ENCODE results near the gene FOXRED1.
"Not testable (repeated sequence)": the region's sequence is repeated elsewhere in the genome, so short reads cannot be mapped to it uniquely, and the experiment has no call there.

The FOXRED1 gene

GRCh38 chr11:126268708-126269579 lies at the start of gene FOXRED1, which contains the start of gene SRPRA:
Gene FOXRED1, plus strand, starts transcription at chr11:126269154. Its CDS starts 53 bp downstream, at chr11:126269207.
Gene SRPRA, minus strand, starts transcription at chr11:126268895. Its CDS starts 91 bp downstream, at chr11:126268804.
- DNase-seq = peak; percentile 99

GRCh38 chr11:126219547-126219946 lies 49.4 kb upstream of the FOXRED1 start:
- no peak for DNase-seq

- no peak for DNase-seq
Observed at GRCh38 chr11:126224647-126225294, 44.2 kb upstream of the FOXRED1 start.

GRCh38 chr11:126225295-126225665 lies 43.7 kb upstream of the FOXRED1 start:
- DNase-seq = no peak

- DNase-seq = no peak
Observed at GRCh38 chr11:126226334-126227084, 42.4 kb upstream of the FOXRED1 start.

GRCh38 chr11:126229858-126230540 lies 39.0 kb upstream of the FOXRED1 start:
- peak; percentile 45 for DNase-seq

- no peak for DNase-seq
Observed at GRCh38 chr11:126231725-126232459, 37.1 kb upstream of the FOXRED1 start.

- DNase-seq = no peak
Observed at GRCh38 chr11:126232683-126233082, 36.3 kb upstream of the FOXRED1 start.

DNA sequence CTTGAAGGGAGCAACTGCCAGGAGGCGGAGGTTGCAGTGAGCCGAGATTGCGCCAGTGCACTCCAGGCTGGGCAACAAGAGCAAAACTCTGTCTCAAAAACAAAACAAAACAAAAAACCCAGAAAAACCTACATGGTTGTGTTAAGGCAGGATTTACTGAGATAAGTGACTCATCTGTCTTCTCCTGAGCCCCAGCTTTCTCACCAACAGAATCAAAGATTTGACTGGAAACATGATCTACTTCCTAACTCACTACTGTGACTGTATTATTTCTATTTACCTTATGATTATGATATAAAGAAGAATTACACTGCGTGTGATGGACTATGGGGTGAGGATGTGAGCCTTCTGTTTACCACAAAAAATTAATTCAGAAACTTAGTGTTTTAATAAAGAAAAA lies 35.6 kb upstream of the FOXRED1 start:
- peak; percentile 10 for DNase-seq

DNA sequence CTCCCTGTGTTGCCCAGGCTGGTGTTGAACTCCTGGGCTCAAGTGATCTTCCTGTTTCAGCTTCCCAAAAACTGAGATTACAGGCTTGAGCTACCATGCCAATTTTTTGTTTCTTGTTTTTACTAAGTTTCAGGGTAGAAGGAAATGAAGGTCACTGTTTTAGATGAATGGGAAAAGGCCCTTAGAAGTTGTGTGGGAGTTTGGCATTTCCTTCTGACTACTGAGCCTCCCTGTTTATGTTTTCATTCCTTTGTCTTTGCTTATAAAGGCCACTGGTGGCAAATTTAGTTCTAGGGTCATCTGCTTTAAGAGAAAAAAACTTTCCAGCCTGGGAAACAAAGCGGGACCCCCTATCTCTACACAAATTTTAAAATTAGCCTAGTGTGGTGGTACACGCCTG lies 22.3 kb upstream of the FOXRED1 start:
- DNase-seq = no peak

DNA sequence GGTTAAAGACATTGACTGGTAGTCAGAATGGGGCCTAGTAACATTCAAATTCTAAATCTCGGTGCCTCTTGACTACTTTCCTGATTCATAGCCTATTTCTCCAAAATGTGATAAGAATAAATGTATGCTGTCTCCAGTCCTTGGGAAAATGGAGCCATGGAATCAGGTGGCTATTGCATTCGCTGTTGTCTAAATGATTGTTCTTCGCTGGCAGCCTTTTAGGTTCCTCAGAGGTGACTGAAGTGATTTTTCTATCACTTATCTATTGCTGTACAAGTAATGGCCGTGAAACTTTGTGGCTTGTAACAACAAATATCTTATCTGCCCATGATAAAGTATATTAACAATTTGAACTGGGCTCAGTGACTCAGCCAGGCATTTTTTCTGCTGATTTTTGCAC lies 15.7 kb upstream of the FOXRED1 start:
- DNase-seq = no peak

DNA sequence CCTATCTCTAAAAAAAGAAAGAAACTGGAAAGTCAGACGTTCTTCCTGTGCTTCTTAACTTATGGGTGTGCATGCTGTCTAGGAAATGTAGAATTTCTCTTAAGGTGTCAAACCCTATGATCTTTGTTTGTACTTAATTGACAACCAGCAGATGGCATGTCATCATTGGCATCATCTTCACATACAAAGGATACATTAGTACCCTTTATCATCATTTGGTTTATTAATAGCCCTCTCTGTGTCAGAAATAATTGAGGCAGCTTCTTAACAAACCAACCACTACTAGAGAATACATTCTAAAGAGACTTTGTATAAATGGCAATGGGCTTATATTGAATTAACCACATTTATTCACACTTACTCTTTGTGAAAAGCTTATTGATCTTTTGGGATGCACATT lies 14.1 kb upstream of the FOXRED1 start:
- DNase-seq = no peak

DNA sequence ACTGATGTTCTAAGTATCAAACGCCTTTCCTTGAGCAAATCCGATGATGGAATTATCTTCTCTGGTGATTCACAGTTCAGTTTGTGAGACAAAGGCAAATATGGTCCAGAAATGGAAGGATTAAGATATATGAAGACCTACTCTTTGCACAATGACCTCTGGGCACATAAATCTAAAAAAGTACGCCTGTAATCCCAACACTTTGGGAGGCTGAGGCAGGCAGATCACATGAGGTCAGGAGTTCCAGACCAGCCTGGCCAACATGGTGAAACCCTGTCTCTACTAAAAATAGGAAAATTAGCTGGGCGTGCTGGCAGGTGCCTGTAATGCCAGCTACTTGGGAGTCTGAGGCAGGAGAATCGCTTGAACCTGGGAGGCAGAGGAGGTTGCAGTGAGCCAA lies 13.4 kb upstream of the FOXRED1 start:
- not testable (repeated sequence) for DNase-seq

- no peak for DNase-seq
Observed at GRCh38 chr11:126256216-126256615, 12.7 kb upstream of the FOXRED1 start.

DNA sequence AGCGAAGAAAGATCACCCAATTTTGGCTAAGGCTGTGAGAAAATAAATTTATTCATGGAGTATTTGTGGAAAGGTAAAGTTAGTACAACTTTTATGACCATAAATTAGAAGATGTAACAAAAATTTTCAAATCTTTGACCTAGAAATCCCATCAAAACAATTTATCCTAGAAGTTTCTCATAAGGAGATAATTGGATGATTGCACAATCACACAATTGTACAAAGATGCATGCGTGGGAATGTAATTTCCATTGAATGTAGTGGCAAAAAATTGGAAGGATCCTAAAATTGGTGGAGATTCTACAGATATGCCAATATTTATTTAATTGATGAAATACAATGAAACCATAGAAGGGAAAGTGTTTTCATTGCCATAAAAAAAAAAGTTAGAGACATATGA lies 11.8 kb upstream of the FOXRED1 start:
- no peak for DNase-seq

DNA sequence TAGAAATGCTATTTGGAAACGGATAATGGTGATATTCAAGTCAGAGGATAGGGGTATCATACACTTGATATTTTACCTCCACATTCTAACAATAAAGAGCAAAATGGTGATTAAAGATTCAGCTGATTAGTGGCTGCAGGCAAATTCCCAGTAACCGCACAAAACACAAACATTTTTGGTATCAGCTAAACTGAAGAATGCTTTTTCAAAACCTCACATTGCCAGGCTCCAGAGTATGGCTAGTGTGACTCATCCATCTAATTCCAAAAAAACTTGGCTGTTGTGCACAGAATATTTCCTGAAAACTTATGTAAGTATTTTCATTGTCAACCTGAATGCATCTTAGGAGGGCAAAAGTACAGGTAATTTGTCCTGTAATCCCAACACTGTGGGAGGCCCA lies 11.2 kb upstream of the FOXRED1 start:
- peak; percentile 53 for DNase-seq

GRCh38 chr11:126262216-126262615 lies 6.7 kb upstream of the FOXRED1 start:
- DNase-seq = no peak

DNA sequence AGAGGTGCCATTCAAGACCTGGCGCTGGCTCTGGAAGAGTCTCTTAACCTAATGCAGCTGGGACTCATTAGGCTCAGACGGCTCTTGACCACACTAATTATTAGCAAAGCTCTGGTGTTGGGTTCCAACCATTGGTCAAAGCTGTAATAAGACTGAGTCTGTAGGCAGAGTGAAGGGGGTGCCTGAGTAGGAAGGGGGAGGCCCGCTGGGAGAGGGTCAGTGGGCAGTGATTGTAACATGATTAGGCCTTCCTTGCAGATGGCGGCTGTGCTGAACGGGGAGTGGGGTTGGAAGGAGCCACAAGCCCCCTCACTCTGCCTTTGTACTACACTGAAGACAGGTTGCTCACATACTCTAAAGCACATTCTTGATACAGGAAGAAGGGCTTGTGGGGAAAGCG lies 5.5 kb upstream of the FOXRED1 start:
- no peak for DNase-seq

- no peak for DNase-seq
Observed at GRCh38 chr11:126265811-126266210, 3.1 kb upstream of the FOXRED1 start.

DNA sequence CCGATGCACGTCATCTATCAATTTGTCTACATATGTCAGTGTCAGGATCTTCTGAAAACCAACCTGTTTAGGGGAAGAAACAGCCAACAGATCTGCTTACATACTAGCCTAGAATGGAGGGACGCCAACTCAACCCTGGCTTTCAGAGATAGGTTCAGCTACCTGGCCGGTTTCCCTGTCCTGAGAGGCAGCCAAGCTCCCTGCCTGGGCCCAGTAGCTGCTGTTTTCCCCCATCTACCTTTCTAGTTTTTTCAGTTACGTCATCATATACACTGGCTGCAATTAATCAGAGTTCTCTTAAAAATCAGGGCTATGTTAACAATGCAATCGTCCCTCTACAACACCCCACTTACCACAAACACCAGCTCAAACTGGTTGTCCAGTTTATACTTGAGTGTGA lies 1.3 kb upstream of the FOXRED1 start:
- no peak for DNase-seq

DNA sequence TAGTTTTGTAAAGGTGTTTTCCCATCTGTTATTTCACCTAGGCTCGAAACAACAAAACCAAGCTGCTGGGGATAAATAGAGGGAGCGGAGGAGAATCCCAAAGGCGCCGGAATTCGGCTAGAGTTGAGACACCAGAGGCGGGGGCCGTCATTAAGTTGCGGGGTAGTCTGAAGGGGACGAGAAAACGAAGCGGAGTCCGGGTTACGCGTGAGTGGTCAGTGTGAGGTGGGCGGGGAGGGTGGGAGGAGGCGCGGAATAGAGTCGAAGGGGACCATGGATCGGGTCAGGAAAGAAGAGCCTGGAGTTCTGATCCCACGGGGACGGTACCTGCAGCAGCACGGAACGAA lies 620 bp upstream of the FOXRED1 start:
- DNase-seq = no peak

- no peak for DNase-seq
Observed at GRCh38 chr11:126277322-126277721, 8.4 kb downstream of the FOXRED1 start.
